GM23338 (cell line): Measurements from ENCODE around the gene GRID2. TPM values are rescaled to one million over a fixed set of nuclear protein-coding genes. Genes with fewer than 3 reads are reported as not detected.

Source experiments
- ATAC-seq: fragments of 200-7000 bp; cut with Tn5 transposase; 3 replicates; pipeline ENCODE4 v1.9.1; 2020
- DNase-seq: peaks from one replicate; pipeline ENCODE4 v3.0.0-alpha.2; 2015; ENCODE audit warnings: low spot score
- H2AFZ ChIP-seq: fragments of 200-600 bp; sonication (generic); 2 replicates; pipeline ENCODE4 v1.8.0; 2016; ENCODE audit warnings: antibody characterized with exemption, mild to moderate bottlenecking, moderate library complexity
- H3F3A ChIP-seq: fragments of 200-600 bp; sonication (generic); replicated peaks from 2 replicates; pipeline ENCODE4 v1.8.0; 2017; ENCODE audit warnings: antibody characterized with exemption, mixed run types, low read depth
- H3K27ac ChIP-seq: fragments of 200-600 bp; sonication (generic); 2 replicates; pipeline ENCODE4 v1.6.1; 2016; ENCODE audit warnings: low read depth
- H3K27me3 ChIP-seq: fragments of 200-600 bp; sonication (generic); 2 replicates; pipeline ENCODE4 v1.8.0; 2016; ENCODE audit warnings: mild to moderate bottlenecking, mixed run types, moderate library complexity; ENCODE audit not compliant: insufficient read depth
- H3K36me3 ChIP-seq: fragments of 200-600 bp; sonication (generic); 2 replicates; pipeline ENCODE4 v1.8.0; 2016; ENCODE audit warnings: mild to moderate bottlenecking; ENCODE audit not compliant: insufficient read depth
- H3K4me1 ChIP-seq: fragments of 200-600 bp; sonication (generic); 2 replicates; pipeline ENCODE4 v1.8.0; 2016; ENCODE audit warnings: mild to moderate bottlenecking, moderate library complexity; ENCODE audit not compliant: insufficient read depth
- H3K4me2 ChIP-seq: fragments of 200-600 bp; sonication (generic); 2 replicates; pipeline ENCODE4 v1.7.1; 2017; ENCODE audit warnings: mixed run types
- H3K4me3 ChIP-seq: fragments of 200-600 bp; sonication (generic); 2 replicates; pipeline ENCODE4 v1.6.1; 2016; ENCODE audit warnings: mixed run types
- H3K79me2 ChIP-seq: fragments of 200-600 bp; sonication (generic); replicated peaks from 2 replicates; pipeline ENCODE4 v1.8.0; 2017; ENCODE audit warnings: mild to moderate bottlenecking; ENCODE audit not compliant: insufficient read depth
- H3K9me2 ChIP-seq: fragments of 200-600 bp; sonication (generic); 2 replicates; pipeline ENCODE4 v1.8.0; 2017; ENCODE audit not compliant: insufficient read depth
- H4K20me1 ChIP-seq: fragments of 200-600 bp; sonication (generic); replicated peaks from 2 replicates; pipeline ENCODE4 v1.8.0; 2017; ENCODE audit warnings: mild to moderate bottlenecking; ENCODE audit not compliant: insufficient read depth
- H3K27ac Mint-ChIP-seq: 2 replicates; pipeline ENCODE4 v1.8.0; 2020; ENCODE audit warnings: inconsistent platforms, mild to moderate bottlenecking, moderate library complexity, mixed read lengths
- H3K27me3 Mint-ChIP-seq: 3 replicates; pipeline ENCODE4 v1.8.0; 2022; ENCODE audit warnings: low read depth, mild to moderate bottlenecking, moderate library complexity, mixed read lengths, inconsistent platforms; ENCODE audit not compliant: insufficient read depth, poor library complexity
- H3K36me3 Mint-ChIP-seq: 3 replicates; pipeline ENCODE4 v1.8.0; 2021; ENCODE audit warnings: low read depth, mild to moderate bottlenecking, inconsistent platforms, moderate library complexity, mixed read lengths
- H3K4me1 Mint-ChIP-seq: 3 replicates; pipeline ENCODE4 v1.8.0; 2020; ENCODE audit warnings: mild to moderate bottlenecking, inconsistent platforms, mixed read lengths
- H3K4me3 Mint-ChIP-seq: 3 replicates; pipeline ENCODE4 v1.8.0; 2021; ENCODE audit warnings: moderate library complexity, mild to moderate bottlenecking, inconsistent platforms, mixed read lengths
- H3K9me3 Mint-ChIP-seq: 3 replicates; pipeline ENCODE4 v1.8.0; 2020; ENCODE audit warnings: moderate library complexity, mild to moderate bottlenecking, inconsistent platforms, mixed read lengths
- CREB1 ChIP-seq: fragments of 250-450 bp; sonication (Bioruptor Pico); IDR thresholded peaks from 2 replicates; pipeline ENCODE4 v1.5.0; 2020; ENCODE audit warnings: low read depth, mild to moderate bottlenecking, moderate library complexity
- EZH2phosphoT487 ChIP-seq: fragments of 200-600 bp; sonication (generic); IDR thresholded peaks from one replicate; pipeline ENCODE4 v1.8.1; 2018; ENCODE audit warnings: antibody characterized with exemption; ENCODE audit not compliant: unreplicated experiment
- NANOG ChIP-seq: IDR thresholded peaks from 2 replicates; pipeline ENCODE4 v1.6.1; 2016; ENCODE audit warnings: antibody characterized with exemption, borderline replicate concordance
- STAT1 ChIP-seq: IDR thresholded peaks from one replicate; pipeline ENCODE4 v1.6.1; 2016; ENCODE audit warnings: antibody characterized with exemption; ENCODE audit not compliant: unreplicated experiment
- ZNF114 ChIP-seq: fragments of 250-450 bp; sonication (Bioruptor Pico); IDR thresholded peaks from 2 replicates; pipeline ENCODE4 v1.5.0; 2020; ENCODE audit warnings: mild to moderate bottlenecking, moderate library complexity
- ZNF331 ChIP-seq: fragments of 250-450 bp; sonication (Bioruptor Pico); IDR thresholded peaks from 2 replicates; pipeline ENCODE4 v1.5.0; 2020; ENCODE audit warnings: low read depth, mild to moderate bottlenecking, moderate library complexity
- ZNF462 ChIP-seq: fragments of 250-450 bp; sonication (Bioruptor Pico); IDR thresholded peaks from 2 replicates; pipeline ENCODE4 v1.5.0; 2020; ENCODE audit warnings: mild to moderate bottlenecking, moderate library complexity
- polyA plus RNA-seq: library from polyadenylated mRNA; unstranded; fragments of >200 nt; fragmentation: Nextera tagmentation; extraction: Ambion mirVana; gene quantifications from 2 replicates; pipeline ENCODE4 v1.2.1, GENCODE V29; 2016
- total RNA-seq: library from RNA; depleted of rRNA; stranded (reverse); fragments of >200 nt; shearing (Covaris generic); gene quantifications from 2 replicates; pipeline ENCODE4 v1.2.3, GENCODE V29; 2014

Gene GRID2
- total and polyA plus RNA-seq, 2 experiments from 2014 or later: 19.9 to 65.4 TPM

GRCh38 chr4:93478805-93479204, 1175.0 kb downstream of the GRID2 start:
- Mint-ChIP-seq H3K27ac (no peak overlapping the region), H3K27me3 (no peaks in the 10 kb centered on the region), H3K9me3 (no peaks in the 10 kb centered on the region), H3K36me3 (no peaks in the 10 kb centered on the region), H3K4me1 (peaks cover 3% of the 10 kb centered on the region), H3K4me3 (no peak overlapping the region)
- no peaks in the 10 kb centered on the region for H3F3A ChIP-seq
- TF ChIP-seq NANOG (no peak), EZH2phosphoT487 (no peak), ZNF331 (CRISPR knock-in tag) (no peak)
- no peak overlapping the region for H3K4me2 ChIP-seq
- DNase-seq: no peak
- H3K36me3 ChIP-seq: no peaks in the 10 kb centered on the region
- H3K4me3 ChIP-seq: no peak overlapping the region
- H3K27me3 ChIP-seq: no peaks in the 10 kb centered on the region
- H4K20me1 ChIP-seq: no peaks in the 10 kb centered on the region
- H3K79me2 ChIP-seq: no peaks in the 10 kb centered on the region
- H3K4me1 ChIP-seq: no peaks in the 10 kb centered on the region; the same call in 1 of the 2 replicates
- no peak overlapping the region for H3K27ac ChIP-seq
- no peaks in the 10 kb centered on the region for H3K9me2 ChIP-seq
- ATAC-seq: no peak
- H2AFZ ChIP-seq: no peak overlapping the region

- ATAC-seq: no peak
- Mint-ChIP-seq H3K4me3 (no peak overlapping the region), H3K4me1 (no peaks in the 10 kb centered on the region), H3K27ac (no peak overlapping the region), H3K36me3 (no peaks in the 10 kb centered on the region), H3K27me3 (no peaks in the 10 kb centered on the region), H3K9me3 (no peaks in the 10 kb centered on the region)
- Histone ChIP-seq H3K79me2 (no peaks in the 10 kb centered on the region), H3K36me3 (no peaks in the 10 kb centered on the region), H3F3A (no peaks in the 10 kb centered on the region), H2AFZ (no peak overlapping the region), H4K20me1 (no peaks in the 10 kb centered on the region), H3K9me2 (no peaks in the 10 kb centered on the region), H3K4me1 (no peaks in the 10 kb centered on the region), H3K4me2 (no peak overlapping the region), H3K4me3 (no peak overlapping the region), H3K27me3 (no peaks in the 10 kb centered on the region), H3K27ac (no peak overlapping the region)
- no peak for TF ChIP-seq EZH2phosphoT487
- DNase-seq: no peak
Measured at GRCh38 chr4:93480452-93480851, 1176.7 kb downstream of the GRID2 start.

- Mint-ChIP-seq H3K4me1 (peaks cover 11% of the 10 kb centered on the region), H3K9me3 (no peaks in the 10 kb centered on the region), H3K36me3 (no peaks in the 10 kb centered on the region), H3K4me3 (no peak overlapping the region), H3K27me3 (no peaks in the 10 kb centered on the region), H3K27ac (no peak overlapping the region)
- H3K27ac ChIP-seq: no peak overlapping the region
- no peak overlapping the region for H3K4me2 ChIP-seq
- peaks cover 3% of the 10 kb centered on the region; the same call in 1 of the 2 replicates for H4K20me1 ChIP-seq
- no peak overlapping the region for H2AFZ ChIP-seq
- no peaks in the 10 kb centered on the region for H3K79me2 ChIP-seq
- ATAC-seq: no peak
- peaks cover 4% of the 10 kb centered on the region; the same call in 1 of the 2 replicates for H3K4me1 ChIP-seq
- H3K4me3 ChIP-seq: no peak overlapping the region
- H3F3A ChIP-seq: no peaks in the 10 kb centered on the region
- no peaks in the 10 kb centered on the region for H3K36me3 ChIP-seq
- DNase-seq: no peak
- no peaks in the 10 kb centered on the region for H3K27me3 ChIP-seq
- H3K9me2 ChIP-seq: no peaks in the 10 kb centered on the region
- no peak for TF ChIP-seq ZNF462
- TF ChIP-seq CREB1 (CRISPR knock-in tag): no peak
- no peak for TF ChIP-seq ZNF114 (CRISPR knock-in tag)
- no peak for TF ChIP-seq EZH2phosphoT487
- TF ChIP-seq NANOG: no peak
- no peak for TF ChIP-seq ZNF331 (CRISPR knock-in tag)
- TF ChIP-seq STAT1: no peak
Measured at GRCh38 chr4:93495346-93495745, 1191.6 kb downstream of the GRID2 start.
